ENCODE measurements around the gene TENT4B. TPM values are rescaled to one million over a fixed set of nuclear protein-coding genes. Genes with fewer than 3 reads are reported as not detected.
A peak's percentile ranks its signal among the peaks of the same experiment; 100 is the strongest.

The TENT4B gene
- total RNA-seq, 2 experiments from 2014 or later, result 19.3 to 22.4 TPM

DNA sequence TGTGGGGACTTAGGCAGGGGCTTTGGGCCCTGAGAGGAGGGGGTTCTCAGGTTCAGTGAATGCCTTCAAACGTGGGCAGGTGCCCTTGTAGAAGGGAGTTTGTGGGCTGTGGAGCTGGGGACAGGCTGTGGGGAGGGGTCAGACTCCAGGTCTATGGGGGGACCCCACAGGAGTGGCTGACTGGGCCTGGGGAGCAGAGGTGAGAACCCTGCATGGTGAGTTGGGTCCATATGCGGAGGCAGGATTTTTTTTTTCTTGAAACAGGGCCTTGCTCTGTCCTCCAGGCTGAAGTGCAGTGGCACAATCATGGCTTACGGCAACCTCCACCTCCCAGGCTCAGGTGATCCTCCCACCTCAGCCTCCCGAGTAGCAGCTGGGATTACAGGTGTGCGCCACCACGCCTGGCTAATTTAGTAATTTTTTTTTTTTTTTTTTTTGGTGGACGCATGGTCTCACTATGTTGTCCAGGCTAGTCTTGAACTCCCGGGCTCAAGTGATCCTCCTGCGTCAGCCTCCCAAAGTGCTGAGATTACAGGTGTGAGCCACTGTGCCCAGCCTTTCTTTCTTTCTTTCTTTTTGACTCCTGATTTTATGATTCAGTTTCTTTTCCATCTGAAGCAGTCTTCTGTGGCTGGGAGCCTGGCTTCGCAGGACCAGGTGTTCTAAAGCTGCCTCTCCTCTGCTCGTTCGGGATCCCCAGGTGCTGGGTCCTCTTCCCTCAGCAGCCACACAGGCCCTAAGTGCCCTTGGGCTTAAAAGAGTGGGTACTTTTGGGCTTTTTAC, 94.2 kb downstream of the TENT4B start:
- no peak for ATAC-seq
- H3K27me3 Mint-ChIP-seq, result no peaks in the 10 kb centered on the region
- intact Hi-C loops (cut with DNase I, micrococcal nuclease), result no loop called here
- H3K27ac Mint-ChIP-seq, result peak overlapping the region; percentile 25
- peaks cover 18% of the 10 kb centered on the region for H3K4me1 Mint-ChIP-seq
- no peaks in the 10 kb centered on the region for H3K9me3 Mint-ChIP-seq (ENCODE audit: low read depth)
- H3K4me3 Mint-ChIP-seq, result peak overlapping the region; percentile 66
- no peaks in the 10 kb centered on the region for H3K36me3 Mint-ChIP-seq (ENCODE audit: low read depth)
- CTCF ChIA-PET, result interaction anchor here (0.8 kb wide), 1 partner anchor 36 kb away, joined by 3 read pairs; no protein-coding TSS in a partner anchor
- POLR2A ChIA-PET, result no interaction called here
- DNase-seq, result no peak

DNA sequence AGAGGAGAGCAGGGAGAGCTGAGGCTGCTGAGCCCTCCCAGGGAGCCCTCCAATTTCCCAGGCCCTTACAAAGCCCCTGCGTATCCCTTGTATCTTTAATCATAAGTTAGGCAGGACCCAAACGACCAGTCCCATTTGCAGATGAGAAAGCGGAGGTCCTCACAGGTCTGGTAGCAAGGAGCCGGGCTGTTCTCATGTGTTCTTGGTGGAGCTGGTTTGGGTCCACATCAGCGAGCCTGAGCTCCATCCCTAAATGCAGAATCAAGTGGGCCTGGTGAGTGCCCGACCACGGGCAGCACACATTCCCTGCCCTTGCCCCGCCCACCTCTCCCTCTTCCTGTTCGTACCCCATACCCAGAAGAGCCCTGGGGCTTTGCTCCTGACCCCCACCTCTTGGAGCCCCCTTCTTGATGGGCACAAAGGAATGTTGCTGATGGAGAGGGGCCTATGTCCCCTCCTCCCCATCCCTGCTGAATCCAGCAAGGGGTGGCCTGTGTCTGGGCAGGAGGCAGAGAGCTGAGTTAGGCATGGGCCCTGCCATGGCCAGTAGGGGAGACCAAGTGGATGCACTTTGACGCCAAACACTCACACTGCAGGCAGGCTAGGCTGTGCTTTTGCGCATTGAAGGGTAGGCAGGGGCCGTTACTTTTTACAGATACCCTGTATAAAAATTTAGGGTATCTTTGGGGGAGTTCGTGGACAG, 95.0 kb downstream of the TENT4B start:
- no peak overlapping the region for H3K27ac Mint-ChIP-seq
- no peaks in the 10 kb centered on the region for H3K27me3 Mint-ChIP-seq
- intact Hi-C loops (cut with DNase I, micrococcal nuclease), result no loop called here
- H3K4me1 Mint-ChIP-seq, result peaks cover 18% of the 10 kb centered on the region
- CTCF ChIA-PET, result interaction anchor here (0.8 kb wide), 1 partner anchor 37 kb away, joined by 3 read pairs; no protein-coding TSS in a partner anchor
- no peak overlapping the region for H3K4me3 Mint-ChIP-seq
- ATAC-seq, result no peak
- POLR2A ChIA-PET, result no interaction called here
- DNase-seq, result no peak
- H3K36me3 Mint-ChIP-seq (ENCODE audit: low read depth), result no peaks in the 10 kb centered on the region
- no peaks in the 10 kb centered on the region for H3K9me3 Mint-ChIP-seq (ENCODE audit: low read depth)

- H3K36me3 Mint-ChIP-seq (ENCODE audit: low read depth), result no peaks in the 10 kb centered on the region
- intact Hi-C loops (cut with DNase I, micrococcal nuclease), result no loop called here
- peaks cover 18% of the 10 kb centered on the region for H3K4me1 Mint-ChIP-seq
- no peak overlapping the region for H3K27ac Mint-ChIP-seq
- POLR2A ChIA-PET, result no interaction called here
- H3K9me3 Mint-ChIP-seq (ENCODE audit: low read depth), result no peaks in the 10 kb centered on the region
- no peak for ATAC-seq
- no peak for DNase-seq
- no peak overlapping the region for H3K4me3 Mint-ChIP-seq
- no peaks in the 10 kb centered on the region for H3K27me3 Mint-ChIP-seq
- CTCF ChIA-PET, result no interaction called here
Measured at GRCh38 chr16:50248845-50249244, 95.7 kb downstream of the TENT4B start.

- ChIA-PET CTCF (interaction anchor here (0.7 to 1.5 kb wide), 4 partner anchors 11 to 104 kb away, joined by 3 to 5 read pairs (median 3); no protein-coding TSS in a partner anchor), POLR2A (interaction anchor here (0.6 to 0.8 kb wide), 4 partner anchors 22 to 79 kb away, joined by 3 to 11 read pairs (median 4); no protein-coding TSS in a partner anchor)
- intact Hi-C loops (cut with DNase I, micrococcal nuclease), result no loop called here
Measured at GRCh38 chr16:50251375-50252081, 98.4 kb downstream of the TENT4B start.

DNA sequence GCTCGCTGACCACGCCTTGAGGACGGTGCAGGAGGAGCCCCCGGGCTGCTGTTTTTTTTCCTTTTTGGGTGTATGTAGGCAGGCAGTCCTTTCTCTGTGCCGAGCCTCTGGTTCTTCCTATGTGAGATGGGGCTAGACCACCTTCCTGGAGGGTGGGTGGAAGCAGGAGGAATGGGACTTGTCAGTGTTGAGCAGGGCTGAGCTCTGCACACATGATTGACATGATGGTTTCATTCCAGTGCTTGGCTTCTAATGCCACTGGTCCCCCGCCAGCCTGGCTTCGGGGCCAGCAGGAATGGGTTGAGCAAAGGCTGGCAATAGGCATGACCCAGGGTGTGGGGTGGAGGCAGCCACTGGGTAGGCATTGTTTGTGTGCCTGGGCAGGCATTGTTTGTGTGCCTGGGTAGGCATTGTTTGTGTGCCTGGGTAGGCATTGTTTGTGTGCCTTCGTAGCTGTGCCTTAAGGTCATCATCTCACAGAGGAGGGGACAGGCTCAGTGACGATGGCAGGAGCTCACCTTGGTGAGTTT, 99.0 kb downstream of the TENT4B start:
- CTCF ChIA-PET, result interaction anchor here (0.7 to 1.5 kb wide), 5 partner anchors 12 to 103 kb away, joined by 3 to 5 read pairs (median 3); no protein-coding TSS in a partner anchor
- Mint-ChIP-seq H3K36me3 (ENCODE audit: low read depth) (no peaks in the 10 kb centered on the region), H3K4me1 (peaks cover 6% of the 10 kb centered on the region), H3K27me3 (no peaks in the 10 kb centered on the region), H3K4me3 (no peak overlapping the region), H3K27ac (no peak overlapping the region), H3K9me3 (ENCODE audit: low read depth) (no peaks in the 10 kb centered on the region)
- intact Hi-C loops (cut with DNase I, micrococcal nuclease), result no loop called here
- POLR2A ChIA-PET, result interaction anchor here (0.6 to 0.8 kb wide), 2 partner anchors 22 to 75 kb away, joined by 3 read pairs; no protein-coding TSS in a partner anchor
- no peak for ATAC-seq
- no peak for DNase-seq

More at GRCh38 chr16:50251375-50252081, 98.4 kb downstream of the TENT4B start:
- H3K27me3 Mint-ChIP-seq, result no peaks in the 10 kb centered on the region
- no peaks in the 10 kb centered on the region for H3K36me3 Mint-ChIP-seq (ENCODE audit: low read depth)
- ATAC-seq (peak; percentile 27), DNase-seq (no peak)
- peaks cover 11% of the 10 kb centered on the region for H3K4me1 Mint-ChIP-seq
- no peaks in the 10 kb centered on the region for H3K9me3 Mint-ChIP-seq (ENCODE audit: low read depth)
- no peak overlapping the region for H3K4me3 Mint-ChIP-seq
- H3K27ac Mint-ChIP-seq, result no peak overlapping the region

- Mint-ChIP-seq H3K9me3 (ENCODE audit: low read depth) (no peaks in the 10 kb centered on the region), H3K27me3 (no peaks in the 10 kb centered on the region), H3K36me3 (ENCODE audit: low read depth) (no peaks in the 10 kb centered on the region), H3K4me1 (peaks cover 2% of the 10 kb centered on the region), H3K27ac (no peak overlapping the region), H3K4me3 (no peak overlapping the region)
- intact Hi-C loops (cut with DNase I, micrococcal nuclease), result no loop called here
- no peak for DNase-seq
- no peak for ATAC-seq
- ChIA-PET CTCF (interaction anchor here (0.7 to 1.2 kb wide), 4 partner anchors 10 to 103 kb away, joined by 3 to 4 read pairs (median 4); no protein-coding TSS in a partner anchor), POLR2A (interaction anchor here (0.6 kb wide), 1 partner anchor 74 kb away, joined by 3 read pairs; no protein-coding TSS in a partner anchor)
Measured at GRCh38 chr16:50252874-50253513, 99.9 kb downstream of the TENT4B start.

DNA sequence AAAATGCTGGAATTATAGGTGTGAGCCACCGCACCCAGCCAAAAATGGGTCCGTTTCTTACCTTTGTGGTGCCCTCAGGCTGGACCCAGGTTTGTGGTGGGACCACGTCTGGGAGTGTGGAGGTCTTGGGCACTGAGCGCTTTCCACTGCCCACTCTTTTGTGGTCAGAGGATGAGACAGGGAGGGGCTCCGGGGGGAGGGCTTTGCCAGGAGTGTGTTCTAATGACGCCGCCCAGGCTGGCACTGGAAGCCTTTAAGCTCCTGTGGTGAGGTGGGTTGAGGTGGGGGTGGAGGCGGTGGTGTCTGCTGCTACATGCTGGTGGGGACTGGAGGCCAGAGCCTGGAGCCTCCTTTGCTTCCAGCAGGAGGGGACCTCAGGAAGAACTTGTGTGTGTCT, 100.4 kb downstream of the TENT4B start:
- CTCF ChIA-PET, result interaction anchor here (1.0 to 1.2 kb wide), 3 partner anchors 22 to 102 kb away, joined by 3 to 4 read pairs (median 3); no protein-coding TSS in a partner anchor
- no peak for ATAC-seq
- H3K36me3 Mint-ChIP-seq (ENCODE audit: low read depth), result no peaks in the 10 kb centered on the region

GRCh38 chr16:50254072-50254471, 101.0 kb downstream of the TENT4B start:
- no peak overlapping the region for H3K4me3 Mint-ChIP-seq
- intact Hi-C loops (cut with DNase I, micrococcal nuclease), result no loop called here
- H3K36me3 Mint-ChIP-seq (ENCODE audit: low read depth), result no peaks in the 10 kb centered on the region
- ATAC-seq, result no peak
- H3K27ac Mint-ChIP-seq, result no peak overlapping the region
- no peak for DNase-seq
- H3K27me3 Mint-ChIP-seq, result no peaks in the 10 kb centered on the region
- ChIA-PET POLR2A (interaction anchor here (0.5 kb wide), 1 partner anchor 172 kb away, joined by 3 read pairs; no protein-coding TSS in a partner anchor), CTCF (interaction anchor here (0.7 to 1.5 kb wide), 5 partner anchors 8 to 411 kb away, joined by 3 to 4 read pairs (median 3); no protein-coding TSS in a partner anchor)
- H3K4me1 Mint-ChIP-seq, result peaks cover 2% of the 10 kb centered on the region
- H3K9me3 Mint-ChIP-seq (ENCODE audit: low read depth), result no peaks in the 10 kb centered on the region

More for the DNA sequence above, 100.4 kb downstream of the TENT4B start:
- H3K9me3 Mint-ChIP-seq (ENCODE audit: low read depth), result no peaks in the 10 kb centered on the region
- intact Hi-C loops (cut with DNase I, micrococcal nuclease), result no loop called here
- peaks cover 2% of the 10 kb centered on the region for H3K4me1 Mint-ChIP-seq
- no peak overlapping the region for H3K27ac Mint-ChIP-seq
- H3K4me3 Mint-ChIP-seq, result no peak overlapping the region
- POLR2A ChIA-PET, result interaction anchor here (0.5 kb wide), 1 partner anchor 171 kb away, joined by 3 read pairs; no protein-coding TSS in a partner anchor
- no peaks in the 10 kb centered on the region for H3K27me3 Mint-ChIP-seq
- DNase-seq, result no peak

DNA sequence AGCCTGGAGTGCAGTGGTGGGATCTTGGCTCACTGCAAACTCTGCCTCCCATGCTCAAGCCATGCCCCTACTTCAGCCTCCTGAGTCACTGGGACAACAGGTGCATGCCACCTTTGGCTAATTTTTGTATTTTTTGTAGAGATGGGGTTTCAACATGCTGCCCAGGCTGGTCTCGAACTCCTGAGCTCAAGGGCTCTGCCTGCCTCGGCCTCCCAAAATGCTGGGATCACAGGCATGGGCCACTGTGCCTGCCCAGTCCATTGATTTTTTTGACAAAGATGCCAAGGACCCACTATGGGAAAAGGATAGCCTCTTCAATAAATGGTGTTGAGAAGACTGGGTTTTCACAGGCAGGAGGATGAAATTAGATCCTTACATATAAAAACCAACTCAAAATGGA, 102.4 kb downstream of the TENT4B start:
- DNase-seq (no peak), ATAC-seq (no peak)
- no peaks in the 10 kb centered on the region for H3K27me3 Mint-ChIP-seq
- intact Hi-C loops (cut with DNase I, micrococcal nuclease), result no loop called here
- peaks cover 6% of the 10 kb centered on the region for H3K4me1 Mint-ChIP-seq
- H3K36me3 Mint-ChIP-seq (ENCODE audit: low read depth), result no peaks in the 10 kb centered on the region
- no peaks in the 10 kb centered on the region for H3K9me3 Mint-ChIP-seq (ENCODE audit: low read depth)
- ChIA-PET POLR2A (no interaction called here), CTCF (interaction anchor here (0.6 to 1.1 kb wide), 4 partner anchors 25 to 99 kb away, joined by 3 to 4 read pairs (median 3); no protein-coding TSS in a partner anchor)
- H3K27ac Mint-ChIP-seq, result no peak overlapping the region
- no peak overlapping the region for H3K4me3 Mint-ChIP-seq

DNA sequence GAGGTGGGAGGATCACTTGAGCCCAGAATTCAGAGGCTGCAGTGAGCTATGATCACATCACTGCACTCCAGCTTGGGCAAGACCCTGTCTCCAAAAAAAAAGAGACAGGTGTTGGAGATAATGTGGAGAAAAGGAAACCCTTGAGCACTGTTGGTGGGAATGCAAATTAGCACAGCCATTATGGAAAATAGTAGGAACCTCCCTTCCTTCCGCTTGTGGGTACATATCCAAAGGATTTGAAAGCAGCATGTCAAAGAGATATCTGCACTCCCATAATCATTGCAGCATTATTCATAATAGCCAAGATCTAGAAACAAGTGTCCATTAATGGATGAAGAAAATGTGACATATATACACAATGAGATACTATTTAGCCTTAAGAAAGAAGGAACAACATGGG, 103.5 kb downstream of the TENT4B start:
- DNase-seq (no peak), ATAC-seq (no peak)
- intact Hi-C loops (cut with DNase I, micrococcal nuclease), result no loop called here
- Mint-ChIP-seq H3K27ac (no peak overlapping the region), H3K4me3 (no peak overlapping the region), H3K27me3 (peaks cover 2% of the 10 kb centered on the region), H3K9me3 (ENCODE audit: low read depth) (no peaks in the 10 kb centered on the region), H3K36me3 (ENCODE audit: low read depth) (no peaks in the 10 kb centered on the region), H3K4me1 (peaks cover 3% of the 10 kb centered on the region)
- ChIA-PET POLR2A (no interaction called here), CTCF (interaction anchor here (0.8 kb wide), 1 partner anchor 208 kb away, joined by 3 read pairs; no protein-coding TSS in a partner anchor)
